Stimulated activated CD4-positive, alpha-beta T cell treated with anti-CD3 and anti-CD28 coated beads, Interleukin-15, amount 100 ng/mL, for 24 hours (primary cell): ENCODE measurements around the gene CDH24.

Experiments used
- DNase-seq: peaks from one replicate; pipeline ENCODE4 v3.0.0-alpha.2; 2020

CDH24 gene

GRCh38 chr14:23089498-23090253, 32.4 kb upstream of the CDH24 start:
- DNase-seq, result no peak

- DNase-seq, result no peak
Observed at GRCh38 chr14:23086565-23086964, 29.2 kb upstream of the CDH24 start.

GRCh38 chr14:23085458-23085857, 28.1 kb upstream of the CDH24 start:
- peak; percentile 16 for DNase-seq

GRCh38 chr14:23080474-23080873, 23.2 kb upstream of the CDH24 start:
- DNase-seq, result no peak

- DNase-seq, result no peak
Observed at GRCh38 chr14:23079716-23080115, 22.4 kb upstream of the CDH24 start.

- DNase-seq, result no peak
Observed at GRCh38 chr14:23078692-23079116, 21.4 kb upstream of the CDH24 start.

- no peak for DNase-seq
Observed at GRCh38 chr14:23077962-23078361, 20.6 kb upstream of the CDH24 start.

- peak; percentile 31 for DNase-seq
Observed at GRCh38 chr14:23076785-23077408, 19.6 kb upstream of the CDH24 start.

- no peak for DNase-seq
Observed at GRCh38 chr14:23074906-23075305, 17.6 kb upstream of the CDH24 start.

- no peak for DNase-seq
Observed at GRCh38 chr14:23071921-23072539, 14.7 kb upstream of the CDH24 start.

GRCh38 chr14:23071244-23071920, 14.1 kb upstream of the CDH24 start:
- peak; percentile 85 for DNase-seq

GRCh38 chr14:23070262-23071129, 13.2 kb upstream of the CDH24 start:
- no peak for DNase-seq

- DNase-seq, result no peak
Observed at GRCh38 chr14:23069413-23069806, 12.1 kb upstream of the CDH24 start.

GRCh38 chr14:23068789-23069412, 11.6 kb upstream of the CDH24 start:
- peak; percentile 79 for DNase-seq

GRCh38 chr14:23067847-23068788, 10.8 kb upstream of the CDH24 start:
- DNase-seq, result no peak

GRCh38 chr14:23066855-23067744, 9.8 kb upstream of the CDH24 start:
- no peak for DNase-seq

GRCh38 chr14:23066368-23066767, 9.0 kb upstream of the CDH24 start:
- DNase-seq, result no peak

- no peak for DNase-seq
Observed at GRCh38 chr14:23063601-23064000, 6.3 kb upstream of the CDH24 start.

- no peak for DNase-seq
Observed at GRCh38 chr14:23062002-23062401, 4.7 kb upstream of the CDH24 start.
